ENCODE data around the gene MRPL55.

MRPL55 gene

DNA sequence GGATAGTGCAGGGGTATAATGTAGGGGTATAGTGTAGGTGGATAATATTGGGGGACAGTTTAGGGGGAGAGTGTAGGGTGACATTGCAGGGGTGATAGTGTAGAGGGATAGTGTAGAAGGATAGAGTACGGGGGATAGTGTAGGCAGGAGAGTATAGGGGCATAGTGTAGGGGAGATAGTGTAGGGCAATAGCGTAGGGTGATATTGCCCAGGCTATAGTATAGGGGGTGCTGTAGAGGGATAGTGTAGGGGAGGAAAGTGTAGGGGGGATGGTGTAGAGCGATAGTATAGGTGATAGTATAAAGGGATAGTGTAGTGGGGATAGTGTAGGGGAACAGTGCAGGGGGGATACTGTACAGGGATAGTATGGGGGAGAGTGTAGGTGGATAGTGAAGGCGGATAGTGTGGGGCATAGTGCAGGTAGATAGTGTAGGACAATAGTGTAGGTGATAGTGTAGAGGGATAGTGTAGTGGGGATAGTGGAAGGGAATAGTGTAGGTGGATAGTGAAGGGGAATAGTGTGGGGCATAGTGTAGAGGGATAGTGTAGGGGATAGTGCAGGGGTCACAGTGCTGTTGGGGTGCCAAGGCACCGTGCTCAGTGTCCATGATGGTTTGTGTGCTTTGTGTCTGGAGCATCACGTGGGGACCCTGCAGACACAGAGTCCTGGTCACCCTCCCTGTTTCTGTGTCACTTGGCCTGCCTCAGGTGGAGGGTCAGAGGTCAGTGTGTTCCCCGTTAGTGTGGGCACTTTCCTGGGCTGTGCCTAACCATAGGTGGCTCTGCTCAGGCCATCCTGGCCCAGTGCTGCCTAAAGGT lies 37.1 kb downstream of the MRPL55 start:
- TF ChIP-seq TAF1 (IDR thresholded peaks at IDR 0.05; ENCODE audit: borderline replicate concordance, low read depth, low read length) (no peak), POLR2AphosphoS5 (IDR thresholded peaks at IDR 0.05; ENCODE audit: low read depth, low read length) (no peak), POLR2A (IDR thresholded peaks at IDR 0.05; ENCODE audit: low read depth, low read length) (no peak)
- FAIRE-seq (no peak), DNase-seq (ENCODE audit: insufficient read length) (no peak)

GRCh38 chr1:228070851-228071250 lies 38.2 kb downstream of the MRPL55 start:
- TF ChIP-seq TAF1 (IDR thresholded peaks at IDR 0.05; ENCODE audit: borderline replicate concordance, low read depth, low read length) (no peak), POLR2AphosphoS5 (IDR thresholded peaks at IDR 0.05; ENCODE audit: low read depth, low read length) (no peak), POLR2A (IDR thresholded peaks at IDR 0.05; ENCODE audit: low read depth, low read length) (no peak)
- no peak for FAIRE-seq
- DNase-seq (ENCODE audit: insufficient read length): no peak

- DNase-seq (ENCODE audit: insufficient read length) (no peak), FAIRE-seq (no peak)
- TF ChIP-seq POLR2AphosphoS5 (IDR thresholded peaks at IDR 0.05; ENCODE audit: low read depth, low read length): no peak
- TF ChIP-seq TAF1 (IDR thresholded peaks at IDR 0.05; ENCODE audit: borderline replicate concordance, low read depth, low read length): no peak
- no peak for TF ChIP-seq POLR2A (IDR thresholded peaks at IDR 0.05; ENCODE audit: low read depth, low read length)
Measured at GRCh38 chr1:228070173-228070572, 38.9 kb downstream of the MRPL55 start.

DNA sequence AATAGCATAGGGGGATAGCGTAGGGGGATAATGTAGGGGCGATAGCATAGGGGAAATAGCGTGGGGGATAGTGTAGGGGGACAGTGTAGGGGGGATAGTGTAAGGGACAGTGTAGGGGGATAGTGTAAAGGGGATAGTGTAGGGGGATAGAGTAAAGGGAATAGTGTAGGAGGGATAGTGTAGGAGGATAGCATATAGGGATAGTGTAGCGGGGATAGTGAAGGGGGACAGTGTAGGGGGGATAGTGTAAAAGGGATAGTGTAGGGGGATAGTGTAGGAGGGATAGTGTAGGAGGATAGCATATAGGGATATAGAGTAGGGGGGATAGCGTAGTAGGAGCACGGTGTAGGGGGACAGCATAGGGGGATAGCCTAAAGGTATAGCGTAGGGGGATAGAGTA lies 40.7 kb downstream of the MRPL55 start:
- TF ChIP-seq TAF1 (IDR thresholded peaks at IDR 0.05; ENCODE audit: borderline replicate concordance, low read depth, low read length) (no peak), POLR2A (IDR thresholded peaks at IDR 0.05; ENCODE audit: low read depth, low read length) (no peak), POLR2AphosphoS5 (IDR thresholded peaks at IDR 0.05; ENCODE audit: low read depth, low read length) (no peak)
- FAIRE-seq (no peak), DNase-seq (ENCODE audit: insufficient read length) (no peak)

GRCh38 chr1:228066891-228067654 lies 42.0 kb downstream of the MRPL55 start:
- no peak for TF ChIP-seq POLR2A (IDR thresholded peaks at IDR 0.05; ENCODE audit: low read depth, low read length)
- no peak for TF ChIP-seq TAF1 (IDR thresholded peaks at IDR 0.05; ENCODE audit: borderline replicate concordance, low read depth, low read length)
- no peak for TF ChIP-seq POLR2AphosphoS5 (IDR thresholded peaks at IDR 0.05; ENCODE audit: low read depth, low read length)
- DNase-seq (ENCODE audit: insufficient read length) (no peak), FAIRE-seq (no peak)

DNA sequence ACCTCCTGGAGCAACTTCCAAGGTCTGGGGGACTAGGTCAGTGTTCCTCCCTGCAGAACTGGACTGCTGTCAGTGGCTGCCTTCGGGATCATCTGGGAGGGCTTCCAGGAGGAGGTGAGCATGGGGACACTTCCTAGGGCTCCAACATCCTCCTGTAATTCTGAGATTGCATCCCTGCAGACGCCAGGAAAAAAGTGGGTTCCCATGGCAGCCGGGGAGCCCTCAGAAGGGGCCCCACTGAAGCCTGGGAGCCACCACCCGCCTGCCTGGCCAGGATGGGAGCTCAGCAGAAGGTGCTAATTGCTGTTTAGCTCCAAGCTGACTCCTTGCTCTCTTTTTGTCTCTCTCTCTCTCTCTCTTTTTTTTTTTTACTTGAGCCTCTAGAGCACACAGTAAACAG lies 42.7 kb downstream of the MRPL55 start:
- TF ChIP-seq POLR2A (IDR thresholded peaks at IDR 0.05; ENCODE audit: low read depth, low read length) (no peak), POLR2AphosphoS5 (IDR thresholded peaks at IDR 0.05; ENCODE audit: low read depth, low read length) (no peak), TAF1 (IDR thresholded peaks at IDR 0.05; ENCODE audit: borderline replicate concordance, low read depth, low read length) (no peak)
- FAIRE-seq (no peak), DNase-seq (ENCODE audit: insufficient read length) (no peak)

DNA sequence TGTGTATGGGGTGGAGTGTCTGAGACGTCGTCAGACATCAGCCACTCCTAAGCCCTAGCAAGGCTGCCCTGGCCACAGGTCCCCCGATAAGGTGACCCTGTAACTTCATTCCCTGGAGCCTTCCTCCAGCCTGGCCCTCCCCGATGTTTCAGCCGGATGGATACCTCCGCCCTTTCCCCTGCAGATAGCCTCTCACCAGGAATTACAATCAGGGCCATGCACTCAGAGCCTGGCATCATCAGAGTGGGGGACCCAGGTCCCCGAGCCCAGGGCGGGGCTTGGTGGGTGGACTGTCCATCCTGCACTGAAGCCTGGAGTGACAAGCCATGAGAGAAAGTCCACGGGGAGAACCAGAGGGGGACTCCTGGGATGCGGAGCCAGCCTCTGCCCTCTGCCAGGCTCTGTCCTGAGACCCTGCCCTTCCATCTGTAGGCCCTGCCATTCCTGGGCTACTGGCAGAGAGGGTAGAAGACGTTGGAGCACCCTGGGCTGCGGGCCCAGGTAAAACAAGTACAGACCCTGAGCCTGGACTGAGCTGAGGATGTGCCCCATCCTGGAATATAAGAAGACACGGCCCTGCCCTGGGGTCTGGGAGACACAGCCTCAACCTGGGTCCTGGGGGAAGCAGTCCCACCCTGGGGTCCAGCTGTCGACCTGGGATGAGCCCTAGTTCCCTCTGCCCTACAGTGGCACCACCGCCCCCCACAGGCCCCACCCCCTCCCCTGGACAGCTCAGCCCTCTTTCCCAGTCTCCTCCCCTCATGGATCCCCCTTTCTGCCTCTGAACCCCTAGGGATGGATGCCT lies 43.4 kb downstream of the MRPL55 start:
- FAIRE-seq: no peak
- TF ChIP-seq TAF1 (IDR thresholded peaks at IDR 0.05; ENCODE audit: borderline replicate concordance, low read depth, low read length) (no peak), POLR2AphosphoS5 (IDR thresholded peaks at IDR 0.05; ENCODE audit: low read depth, low read length) (no peak), POLR2A (IDR thresholded peaks at IDR 0.05; ENCODE audit: low read depth, low read length) (no peak)
- no peak for DNase-seq (ENCODE audit: insufficient read length)

- TF ChIP-seq POLR2AphosphoS5 (IDR thresholded peaks at IDR 0.05; ENCODE audit: low read depth, low read length) (no peak), TAF1 (IDR thresholded peaks at IDR 0.05; ENCODE audit: borderline replicate concordance, low read depth, low read length) (no peak), POLR2A (IDR thresholded peaks at IDR 0.05; ENCODE audit: low read depth, low read length) (no peak)
- FAIRE-seq (no peak), DNase-seq (ENCODE audit: insufficient read length) (no peak)
Measured at GRCh38 chr1:228064741-228065542, 44.2 kb downstream of the MRPL55 start.

DNA sequence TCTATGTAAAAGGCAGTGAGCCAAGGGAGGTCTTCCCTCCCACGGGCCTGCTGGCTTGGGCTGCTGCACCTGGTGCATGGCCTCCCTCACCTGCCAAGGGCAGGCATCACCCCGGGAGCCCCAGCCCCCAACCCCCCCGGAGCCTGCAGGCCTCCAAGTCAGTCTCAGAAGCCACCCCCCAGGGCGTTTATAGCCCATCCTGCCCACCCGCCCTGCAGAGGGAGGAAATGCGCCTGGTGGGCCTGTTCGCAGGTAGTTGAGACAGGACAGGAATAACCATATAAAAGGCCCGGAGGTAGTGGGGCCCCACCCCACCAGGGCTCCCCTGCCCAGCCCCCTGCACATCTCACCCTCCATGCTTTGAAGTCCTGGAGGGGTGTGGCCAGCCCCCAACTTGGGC lies 44.8 kb downstream of the MRPL55 start:
- FAIRE-seq (no peak), DNase-seq (ENCODE audit: insufficient read length) (no peak)
- TF ChIP-seq POLR2AphosphoS5 (IDR thresholded peaks at IDR 0.05; ENCODE audit: low read depth, low read length) (no peak), TAF1 (IDR thresholded peaks at IDR 0.05; ENCODE audit: borderline replicate concordance, low read depth, low read length) (no peak), POLR2A (IDR thresholded peaks at IDR 0.05; ENCODE audit: low read depth, low read length) (no peak)

DNA sequence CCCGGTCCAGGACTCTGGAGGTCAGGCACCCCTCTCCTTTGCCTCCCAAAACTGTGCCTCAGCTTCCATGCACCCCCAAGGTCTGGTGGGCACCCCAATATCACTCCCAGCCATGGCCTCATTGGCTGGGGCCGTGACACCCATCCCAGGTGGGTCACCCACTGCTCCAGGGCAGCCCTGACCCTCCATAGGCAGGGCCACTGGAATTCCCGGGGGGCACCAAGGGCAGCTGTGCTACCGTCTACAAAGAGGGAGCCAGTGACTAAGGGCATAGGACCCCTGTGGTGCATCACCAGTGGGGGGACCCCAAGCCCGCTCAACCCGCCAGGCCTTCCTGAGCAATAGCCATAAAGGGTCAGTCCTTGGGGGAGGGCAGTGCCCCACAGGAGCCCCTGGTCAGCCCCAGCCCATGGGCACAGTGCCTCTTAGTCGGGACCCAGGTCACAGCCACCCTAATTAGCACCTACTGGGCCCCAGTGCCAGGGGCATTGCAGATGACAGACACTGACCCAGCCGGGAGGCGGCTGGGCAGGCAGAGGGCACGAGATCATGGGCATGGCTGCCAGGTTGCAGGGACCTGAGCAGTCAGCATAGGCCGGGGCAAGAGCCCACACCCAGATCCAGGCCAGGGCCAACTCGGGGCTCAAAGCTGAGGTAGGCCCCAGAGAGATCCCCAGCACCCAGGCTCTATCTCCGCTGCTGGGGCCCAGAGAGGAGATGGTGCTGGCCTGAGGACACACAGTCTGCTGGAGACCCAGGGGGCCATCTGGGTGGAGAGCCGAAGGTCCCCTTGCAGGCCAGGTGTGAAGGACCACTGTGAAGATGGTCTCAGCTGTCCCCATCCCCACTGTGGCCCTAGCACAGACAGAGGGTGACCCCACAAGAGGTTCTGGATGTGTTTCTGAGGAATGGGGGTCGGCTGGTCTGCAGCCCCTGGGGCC lies 45.6 kb downstream of the MRPL55 start:
- FAIRE-seq: no peak
- no peak for TF ChIP-seq POLR2AphosphoS5 (IDR thresholded peaks at IDR 0.05; ENCODE audit: low read depth, low read length)
- no peak for TF ChIP-seq TAF1 (IDR thresholded peaks at IDR 0.05; ENCODE audit: borderline replicate concordance, low read depth, low read length)
- no peak for TF ChIP-seq POLR2A (IDR thresholded peaks at IDR 0.05; ENCODE audit: low read depth, low read length)
- DNase-seq (ENCODE audit: insufficient read length): no peak
